ENCODE results near the gene VASH1. TPM values are rescaled to one million over a fixed set of nuclear protein-coding genes. Genes with fewer than 3 reads are reported as not detected.
A peak's percentile ranks its signal among the peaks of the same experiment; 100 is the strongest.

VASH1 gene
- total RNA-seq, 1 experiment from 2014 or later = not detected

DNA sequence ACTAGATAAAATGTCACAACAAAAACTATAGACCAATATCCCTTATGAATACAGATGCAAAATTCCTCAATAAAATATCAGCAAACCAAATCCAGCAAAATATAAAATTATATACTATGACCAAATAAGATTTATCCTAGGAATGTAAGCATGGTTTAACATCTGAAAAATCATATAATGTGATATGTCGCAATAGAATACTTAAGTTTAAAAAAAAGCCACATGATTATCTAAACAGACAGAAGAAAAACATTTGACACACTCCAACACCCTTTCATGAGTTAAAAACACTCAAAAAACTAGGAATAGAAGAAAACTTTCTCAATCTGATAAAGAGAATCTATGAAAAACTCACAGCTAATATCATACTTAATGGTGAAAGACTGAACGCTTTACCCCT lies 31.2 kb downstream of the VASH1 start:
- Histone ChIP-seq H3K79me2 (ENCODE audit: low read length) (peaks cover 18% of the 10 kb centered on the region; the same call in 1 of the 2 replicates), H3K27me3 (ENCODE audit: low read length) (no peaks in the 10 kb centered on the region), H3K9me3 (ENCODE audit: low read length) (no peaks in the 10 kb centered on the region), H4K20me1 (ENCODE audit: insufficient read depth, low read depth, low read length) (no peaks in the 10 kb centered on the region), H2AFZ (ENCODE audit: low read length) (no peak overlapping the region), H3K4me2 (ENCODE audit: low read depth, low read length, poor library complexity, severe bottlenecking) (no peak overlapping the region), H3K9me2 (replicated peaks; ENCODE audit: insufficient read depth, low read length) (no peaks in the 10 kb centered on the region), H3K9ac (ENCODE audit: low read length) (no peak overlapping the region), H3K27ac (ENCODE audit: low read length) (no peak overlapping the region), H3K36me3 (ENCODE audit: insufficient read depth, low read length) (peaks cover 30% of the 10 kb centered on the region; the same call in 1 of the 2 replicates), H3K4me1 (ENCODE audit: low read length) (no peaks in the 10 kb centered on the region), H3K4me3 (ENCODE audit: low read length) (no peak overlapping the region)
- DNase-seq = no peak

- peaks cover 18% of the 10 kb centered on the region; the same call in 1 of the 2 replicates for H3K79me2 ChIP-seq (ENCODE audit: low read length)
- peaks cover 30% of the 10 kb centered on the region; the same call in 1 of the 2 replicates for H3K36me3 ChIP-seq (ENCODE audit: insufficient read depth, low read length)
- no peaks in the 10 kb centered on the region for H4K20me1 ChIP-seq (ENCODE audit: insufficient read depth, low read depth, low read length)
- no peak overlapping the region for H3K9ac ChIP-seq (ENCODE audit: low read length)
- H3K9me2 ChIP-seq (replicated peaks; ENCODE audit: insufficient read depth, low read length) = no peaks in the 10 kb centered on the region
- H3K27me3 ChIP-seq (ENCODE audit: low read length) = no peaks in the 10 kb centered on the region
- H3K27ac ChIP-seq (ENCODE audit: low read length) = no peak overlapping the region
- no peaks in the 10 kb centered on the region for H3K9me3 ChIP-seq (ENCODE audit: low read length)
- DNase-seq = no peak
- H3K4me2 ChIP-seq (ENCODE audit: low read depth, low read length, poor library complexity, severe bottlenecking) = no peak overlapping the region
- no peak overlapping the region for H3K4me3 ChIP-seq (ENCODE audit: low read length)
- H2AFZ ChIP-seq (ENCODE audit: low read length) = no peak overlapping the region
- H3K4me1 ChIP-seq (ENCODE audit: low read length) = no peaks in the 10 kb centered on the region
Observed at GRCh38 chr14:76793324-76793723, 32.1 kb downstream of the VASH1 start.

DNA sequence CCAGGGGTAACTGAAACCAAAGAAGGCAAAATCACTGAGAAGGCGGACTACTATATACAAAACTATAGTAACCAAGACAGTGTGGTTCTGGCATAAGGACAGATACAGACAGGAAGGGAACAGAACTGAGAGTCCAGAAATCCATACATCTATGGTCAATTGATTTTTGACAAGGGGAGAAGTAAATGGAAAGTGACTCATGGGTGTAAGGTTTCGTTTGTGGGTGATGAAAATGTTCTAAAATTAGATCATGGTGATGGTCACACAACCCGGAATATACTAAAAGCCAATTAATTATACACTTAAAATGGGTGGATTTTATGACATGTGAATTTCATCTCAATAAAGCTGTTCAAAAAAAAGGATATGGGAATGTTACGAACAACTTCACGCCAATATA lies 32.7 kb downstream of the VASH1 start:
- Histone ChIP-seq H3K79me2 (ENCODE audit: low read length) (peaks cover 18% of the 10 kb centered on the region; the same call in 1 of the 2 replicates), H3K27me3 (ENCODE audit: low read length) (no peaks in the 10 kb centered on the region), H2AFZ (ENCODE audit: low read length) (no peak overlapping the region), H3K36me3 (ENCODE audit: insufficient read depth, low read length) (peaks cover 30% of the 10 kb centered on the region; the same call in 1 of the 2 replicates), H4K20me1 (ENCODE audit: insufficient read depth, low read depth, low read length) (no peaks in the 10 kb centered on the region), H3K9me3 (ENCODE audit: low read length) (no peaks in the 10 kb centered on the region), H3K9me2 (replicated peaks; ENCODE audit: insufficient read depth, low read length) (no peaks in the 10 kb centered on the region), H3K27ac (ENCODE audit: low read length) (no peak overlapping the region), H3K4me1 (ENCODE audit: low read length) (no peaks in the 10 kb centered on the region), H3K9ac (ENCODE audit: low read length) (no peak overlapping the region), H3K4me3 (ENCODE audit: low read length) (no peak overlapping the region), H3K4me2 (ENCODE audit: low read depth, low read length, poor library complexity, severe bottlenecking) (no peak overlapping the region)
- DNase-seq = no peak

DNA sequence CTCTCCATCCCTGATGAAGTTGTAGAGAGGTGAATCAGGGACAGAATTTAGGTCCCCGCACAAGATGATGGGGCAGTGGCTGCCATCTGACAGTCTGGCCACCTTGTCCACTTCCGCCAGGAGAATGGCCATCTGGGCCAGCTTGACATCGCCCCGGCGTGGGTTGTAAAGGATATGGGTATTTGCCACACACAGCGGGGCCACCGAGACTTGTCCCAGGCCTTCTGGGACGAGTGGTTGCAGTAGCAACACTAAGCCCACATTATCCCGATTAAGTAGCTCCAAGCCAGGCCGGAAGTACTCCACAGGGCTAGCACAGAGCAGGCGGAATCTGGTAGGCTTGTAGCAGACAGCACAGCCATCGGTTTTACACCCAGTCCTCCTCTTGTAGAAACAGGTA lies 45.2 kb downstream of the VASH1 start:
- H3K36me3 ChIP-seq (ENCODE audit: insufficient read depth, low read length) = peaks cover 70% of the 10 kb centered on the region
- peaks cover 12% of the 10 kb centered on the region for H3K4me1 ChIP-seq (ENCODE audit: low read length)
- no peaks in the 10 kb centered on the region for H3K9me2 ChIP-seq (replicated peaks; ENCODE audit: insufficient read depth, low read length)

DNA sequence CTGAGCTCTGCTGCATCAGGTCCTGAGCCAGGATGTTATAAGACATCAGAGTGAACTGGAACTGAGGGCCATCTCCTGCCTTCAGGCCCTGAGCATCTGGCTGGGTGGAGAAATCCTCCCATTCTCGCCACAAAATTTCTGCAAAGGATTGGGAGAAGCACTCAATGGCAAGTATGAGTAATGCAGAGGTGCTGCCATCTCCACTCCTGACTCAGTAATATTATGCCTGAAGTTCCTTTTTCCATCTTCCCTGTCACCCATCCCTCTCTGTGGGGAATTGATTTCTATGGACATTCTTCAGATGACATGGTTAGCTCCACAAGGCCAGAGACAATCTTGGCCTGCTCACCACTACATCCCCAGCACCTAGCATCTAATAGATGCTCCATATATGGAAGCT lies 46.7 kb downstream of the VASH1 start:
- Histone ChIP-seq H3K27me3 (ENCODE audit: low read length) (no peaks in the 10 kb centered on the region), H3K9me2 (replicated peaks; ENCODE audit: insufficient read depth, low read length) (no peaks in the 10 kb centered on the region), H4K20me1 (ENCODE audit: insufficient read depth, low read depth, low read length) (no peaks in the 10 kb centered on the region), H3K36me3 (ENCODE audit: insufficient read depth, low read length) (peaks cover 58% of the 10 kb centered on the region), H2AFZ (ENCODE audit: low read length) (no peak overlapping the region), H3K9ac (ENCODE audit: low read length) (no peak overlapping the region), H3K4me3 (ENCODE audit: low read length) (no peak overlapping the region), H3K79me2 (ENCODE audit: low read length) (peaks cover 47% of the 10 kb centered on the region), H3K4me1 (ENCODE audit: low read length) (peaks cover 14% of the 10 kb centered on the region), H3K9me3 (ENCODE audit: low read length) (no peaks in the 10 kb centered on the region), H3K27ac (ENCODE audit: low read length) (no peak overlapping the region), H3K4me2 (ENCODE audit: low read depth, low read length, poor library complexity, severe bottlenecking) (no peak overlapping the region)
- DNase-seq = no peak

More for the DNA sequence above, 45.2 kb downstream of the VASH1 start:
- no peak overlapping the region for H3K9ac ChIP-seq (ENCODE audit: low read length)
- no peak for DNase-seq
- peaks cover 37% of the 10 kb centered on the region for H3K79me2 ChIP-seq (ENCODE audit: low read length)
- H3K27ac ChIP-seq (ENCODE audit: low read length) = no peak overlapping the region
- no peaks in the 10 kb centered on the region for H3K27me3 ChIP-seq (ENCODE audit: low read length)
- H4K20me1 ChIP-seq (ENCODE audit: insufficient read depth, low read depth, low read length) = no peaks in the 10 kb centered on the region
- H3K4me3 ChIP-seq (ENCODE audit: low read length) = no peak overlapping the region
- no peak overlapping the region for H2AFZ ChIP-seq (ENCODE audit: low read length)
- H3K4me2 ChIP-seq (ENCODE audit: low read depth, low read length, poor library complexity, severe bottlenecking) = no peak overlapping the region
- H3K9me3 ChIP-seq (ENCODE audit: low read length) = no peaks in the 10 kb centered on the region

DNA sequence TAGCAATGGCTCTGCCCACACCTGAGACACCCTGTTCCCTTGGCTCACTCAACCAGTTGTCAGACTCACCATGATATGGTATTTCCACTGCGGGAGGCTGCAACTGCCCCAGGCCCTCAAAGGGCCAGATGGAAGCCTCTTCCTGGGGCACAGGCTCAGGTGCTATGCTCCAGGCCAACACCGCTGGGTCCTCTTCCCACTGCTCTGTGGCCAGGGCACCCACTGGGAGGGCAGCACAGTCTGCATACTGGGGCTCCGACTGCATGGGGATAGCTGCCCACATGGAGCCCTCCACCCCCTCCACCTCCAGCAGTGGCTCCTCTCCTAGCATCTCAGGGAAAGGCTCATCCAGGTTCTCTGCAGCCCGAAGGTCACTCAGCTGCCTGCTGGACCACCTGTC lies 47.7 kb downstream of the VASH1 start:
- no peaks in the 10 kb centered on the region for H3K27me3 ChIP-seq (ENCODE audit: low read length)
- peaks cover 47% of the 10 kb centered on the region for H3K79me2 ChIP-seq (ENCODE audit: low read length)
- peaks cover 48% of the 10 kb centered on the region for H3K36me3 ChIP-seq (ENCODE audit: insufficient read depth, low read length)
- H3K4me3 ChIP-seq (ENCODE audit: low read length) = no peak overlapping the region
- no peak for DNase-seq
- H3K4me1 ChIP-seq (ENCODE audit: low read length) = peaks cover 18% of the 10 kb centered on the region
- H2AFZ ChIP-seq (ENCODE audit: low read length) = no peak overlapping the region
- H3K9me2 ChIP-seq (replicated peaks; ENCODE audit: insufficient read depth, low read length) = no peaks in the 10 kb centered on the region
- no peaks in the 10 kb centered on the region for H4K20me1 ChIP-seq (ENCODE audit: insufficient read depth, low read depth, low read length)
- no peak overlapping the region for H3K4me2 ChIP-seq (ENCODE audit: low read depth, low read length, poor library complexity, severe bottlenecking)
- no peak overlapping the region for H3K27ac ChIP-seq (ENCODE audit: low read length)
- H3K9ac ChIP-seq (ENCODE audit: low read length) = no peak overlapping the region
- no peaks in the 10 kb centered on the region for H3K9me3 ChIP-seq (ENCODE audit: low read length)

- H3K9me3 ChIP-seq (ENCODE audit: low read length) = no peaks in the 10 kb centered on the region
- H3K36me3 ChIP-seq (ENCODE audit: insufficient read depth, low read length) = peaks cover 39% of the 10 kb centered on the region
- H3K9me2 ChIP-seq (replicated peaks; ENCODE audit: insufficient read depth, low read length) = no peaks in the 10 kb centered on the region
- H3K4me2 ChIP-seq (ENCODE audit: low read depth, low read length, poor library complexity, severe bottlenecking) = peak overlapping the region; percentile 92
- no peak overlapping the region for H2AFZ ChIP-seq (ENCODE audit: low read length)
- H3K27ac ChIP-seq (ENCODE audit: low read length) = no peak overlapping the region
- no peaks in the 10 kb centered on the region for H3K27me3 ChIP-seq (ENCODE audit: low read length)
- no peaks in the 10 kb centered on the region for H4K20me1 ChIP-seq (ENCODE audit: insufficient read depth, low read depth, low read length)
- peak; percentile 43 for DNase-seq
- peaks cover 44% of the 10 kb centered on the region for H3K79me2 ChIP-seq (ENCODE audit: low read length)
- peak overlapping the region; percentile 81 for H3K9ac ChIP-seq (ENCODE audit: low read length)
- H3K4me1 ChIP-seq (ENCODE audit: low read length) = peaks cover 18% of the 10 kb centered on the region
- H3K4me3 ChIP-seq (ENCODE audit: low read length) = peak overlapping the region; percentile 77
Observed at GRCh38 chr14:76810525-76810924, 49.3 kb downstream of the VASH1 start.

- peak; percentile 75 for DNase-seq
- H3K27me3 ChIP-seq (ENCODE audit: low read length) = no peaks in the 10 kb centered on the region
- peak overlapping the region; percentile 92 for H3K4me2 ChIP-seq (ENCODE audit: low read depth, low read length, poor library complexity, severe bottlenecking)
- peak overlapping the region; percentile 77 for H3K4me3 ChIP-seq (ENCODE audit: low read length)
- peaks cover 44% of the 10 kb centered on the region for H3K79me2 ChIP-seq (ENCODE audit: low read length)
- H3K9me2 ChIP-seq (replicated peaks; ENCODE audit: insufficient read depth, low read length) = no peaks in the 10 kb centered on the region
- H3K27ac ChIP-seq (ENCODE audit: low read length) = no peak overlapping the region
- H4K20me1 ChIP-seq (ENCODE audit: insufficient read depth, low read depth, low read length) = no peaks in the 10 kb centered on the region
- H3K36me3 ChIP-seq (ENCODE audit: insufficient read depth, low read length) = peaks cover 34% of the 10 kb centered on the region
- H3K9ac ChIP-seq (ENCODE audit: low read length) = peak overlapping the region; percentile 81
- H3K4me1 ChIP-seq (ENCODE audit: low read length) = peaks cover 18% of the 10 kb centered on the region
- no peaks in the 10 kb centered on the region for H3K9me3 ChIP-seq (ENCODE audit: low read length)
- H2AFZ ChIP-seq (ENCODE audit: low read length) = no peak overlapping the region
Observed at GRCh38 chr14:76810953-76811400, 49.7 kb downstream of the VASH1 start.

Data from Karpas-422 (cell line).